HUDEP-2 (cell line): ENCODE measurements around the gene MYO16.

ENCODE experiments used
- DNase-seq, 76 experiments: peaks; one replicate each; lab custom pipeline; 2025; ENCODE audit not compliant: unreplicated experiment in 76 of 76; lab: John Stamatoyannopoulos, UW

Gene MYO16

DNA sequence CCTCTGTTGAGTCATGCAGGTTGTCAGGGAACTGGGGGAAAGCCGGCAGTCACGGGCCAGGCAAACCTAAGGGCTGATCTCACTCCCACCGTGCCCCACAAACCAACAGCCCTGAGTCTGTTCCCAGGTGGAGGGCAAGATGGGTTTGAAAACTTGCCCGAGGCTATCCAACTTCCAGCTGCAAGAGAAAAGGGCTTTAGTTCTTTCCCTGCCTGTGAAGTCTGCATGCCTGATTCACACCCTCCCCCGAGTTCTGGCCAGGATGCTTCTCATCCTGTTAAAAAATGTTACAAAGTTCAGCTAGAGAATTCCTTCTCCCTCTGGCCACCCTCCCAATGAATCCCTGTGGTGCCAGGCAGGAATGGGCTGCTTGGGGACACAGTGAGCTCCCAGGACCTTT lies 33.1 kb downstream of the MYO16 start:
- DNase-seq, result no peak

DNA sequence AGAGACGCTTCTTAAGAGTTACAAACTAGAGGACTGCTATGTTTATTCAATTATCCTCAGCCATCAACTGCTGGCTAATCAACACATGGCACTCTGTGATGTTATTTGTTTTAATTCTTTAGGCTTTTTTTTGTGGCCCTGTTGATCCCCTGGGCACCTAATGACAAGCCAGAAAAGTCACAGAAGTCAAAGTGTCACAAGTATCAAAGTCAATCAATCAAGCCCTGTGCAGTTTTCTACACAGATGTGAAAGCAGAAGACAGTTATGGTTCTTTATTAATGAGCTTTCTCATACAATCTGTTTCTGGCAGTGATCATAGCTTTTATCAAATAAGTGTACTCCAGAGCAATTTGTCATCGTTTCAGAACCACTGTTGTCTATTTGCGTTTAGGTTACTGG lies 34.3 kb downstream of the MYO16 start:
- DNase-seq, result no peak

DNA sequence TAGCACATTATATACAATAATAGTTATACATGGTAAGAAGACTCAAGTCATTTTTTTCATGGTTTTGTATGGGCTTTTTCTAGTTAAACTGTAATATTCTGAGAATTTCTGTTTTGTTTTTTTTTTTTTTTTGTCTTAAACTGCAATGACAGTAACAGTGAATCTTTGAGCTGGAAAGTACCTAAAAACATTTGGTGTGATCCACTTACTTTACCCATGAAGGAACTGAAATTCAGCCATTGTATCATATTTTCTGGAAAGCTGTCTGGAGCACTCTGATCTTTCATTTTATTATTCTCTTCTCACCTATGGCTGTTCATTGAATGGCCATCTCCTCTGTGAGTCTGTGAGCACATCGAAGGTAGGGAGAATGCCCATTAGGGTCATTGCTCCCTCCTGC lies 37.8 kb downstream of the MYO16 start:
- DNase-seq, result no peak

DNA sequence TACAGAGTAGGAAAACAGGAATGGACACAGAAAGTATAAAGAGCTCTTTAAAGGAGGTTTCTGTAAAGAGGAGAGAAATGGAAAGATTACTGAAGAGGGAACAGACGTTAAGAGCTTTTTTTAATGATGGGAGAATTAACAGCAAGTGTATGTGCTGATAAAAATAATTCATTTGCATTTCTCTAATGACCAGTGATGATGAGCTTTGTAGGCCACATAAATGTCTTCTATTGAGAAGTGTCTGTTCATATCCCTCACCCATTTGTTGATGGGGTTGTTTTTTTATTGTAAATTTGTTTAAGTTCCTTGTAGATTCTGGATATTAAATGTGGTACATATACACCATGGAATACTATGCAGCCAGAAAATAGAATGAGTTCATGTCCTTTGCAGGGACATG lies 40.0 kb downstream of the MYO16 start:
- DNase-seq, result no peak

DNA sequence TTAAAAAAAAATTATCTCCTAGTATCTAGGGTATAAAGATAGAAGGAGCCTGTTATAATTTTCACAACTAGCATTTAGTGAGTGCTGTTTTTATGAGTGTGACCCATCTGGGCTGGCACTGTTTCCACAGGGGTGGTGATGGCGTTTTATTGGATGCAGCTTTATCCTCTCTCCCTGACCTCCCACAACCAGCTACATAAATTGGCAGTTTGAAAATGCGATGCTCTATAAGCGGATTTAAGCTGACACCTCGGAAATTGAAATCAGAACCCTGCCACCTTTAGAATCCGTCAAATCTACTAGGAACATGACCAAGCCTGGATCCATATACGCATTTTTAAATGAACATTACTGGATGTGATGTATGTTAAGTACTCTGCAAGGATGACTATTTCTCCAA lies 44.9 kb downstream of the MYO16 start:
- no peak for DNase-seq

DNA sequence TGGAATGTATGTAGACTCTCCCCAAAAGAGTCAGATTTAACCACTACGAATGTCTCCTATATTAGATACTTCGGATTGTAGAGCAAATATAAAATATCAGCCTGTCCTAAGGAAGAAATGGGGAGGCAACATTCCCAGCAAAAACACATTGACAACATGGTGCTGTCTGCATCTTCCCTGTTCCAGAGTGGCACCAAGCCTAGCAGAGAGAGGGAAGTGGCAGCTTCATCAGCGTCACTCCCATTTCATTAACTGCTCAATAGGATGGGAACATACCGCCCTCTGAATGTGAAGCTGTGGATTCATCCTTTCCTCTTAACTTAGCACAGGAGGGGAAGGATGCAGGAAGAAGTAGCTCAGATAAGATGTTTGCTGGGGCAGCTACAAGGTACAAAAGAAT lies 45.4 kb downstream of the MYO16 start:
- no peak for DNase-seq

DNA sequence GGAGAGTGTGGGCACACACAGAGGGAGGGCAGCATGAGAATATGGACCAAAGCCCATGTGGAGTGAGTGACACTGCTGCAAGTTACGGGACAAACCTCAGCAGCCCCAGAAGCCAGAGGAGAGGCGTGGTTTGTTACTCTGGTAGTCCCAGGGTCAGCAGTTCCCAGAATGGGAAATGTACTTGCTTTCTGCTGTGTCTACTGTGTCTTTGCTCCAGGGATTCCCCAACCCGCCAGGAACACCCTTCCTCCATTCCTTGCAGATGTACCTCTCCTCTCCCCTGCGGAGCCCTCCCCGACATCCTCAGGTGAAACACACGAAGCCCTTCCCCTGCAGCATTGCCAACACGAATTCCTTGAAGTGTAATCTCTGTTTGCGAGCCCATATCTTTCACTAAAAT lies 47.2 kb downstream of the MYO16 start:
- DNase-seq, result no peak

DNA sequence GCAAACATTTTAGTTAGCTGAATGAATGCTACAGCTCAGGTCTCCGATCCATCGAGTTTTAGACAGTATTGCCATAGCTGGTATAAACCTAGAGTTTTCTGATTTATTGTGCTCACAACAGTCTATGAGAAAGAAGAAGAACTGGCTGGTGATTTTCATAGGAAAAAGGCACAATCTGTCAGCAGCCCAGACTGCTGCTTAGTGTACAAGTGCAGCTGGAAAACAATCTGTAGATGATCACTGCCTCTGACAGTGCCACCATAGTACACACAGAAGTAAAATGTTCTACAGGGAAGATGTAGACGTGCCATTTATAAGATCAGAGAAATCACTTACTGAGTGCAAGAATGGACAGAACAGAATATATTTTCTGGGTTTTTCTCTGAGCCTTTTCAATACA lies 48.4 kb downstream of the MYO16 start:
- DNase-seq, result no peak

DNA sequence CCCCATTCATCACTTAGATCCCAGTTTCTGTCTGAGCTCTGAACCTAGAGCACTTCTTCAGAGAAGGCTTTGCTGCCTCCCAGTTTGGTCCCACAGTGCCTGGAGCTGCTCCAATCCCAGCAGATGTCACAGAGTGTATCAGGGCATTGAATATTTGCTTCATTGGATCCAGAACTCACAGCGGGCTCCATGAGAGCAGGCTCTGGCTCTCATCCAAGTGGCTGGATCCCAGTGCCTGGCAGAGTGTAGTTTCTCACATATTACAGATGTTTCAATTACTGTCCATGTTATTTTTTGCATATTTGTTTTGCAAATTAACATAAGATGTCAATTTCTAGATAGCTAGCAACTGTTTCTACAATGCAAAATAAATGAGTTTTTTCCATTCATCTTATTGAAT lies 50.6 kb downstream of the MYO16 start:
- DNase-seq, result no peak

DNA sequence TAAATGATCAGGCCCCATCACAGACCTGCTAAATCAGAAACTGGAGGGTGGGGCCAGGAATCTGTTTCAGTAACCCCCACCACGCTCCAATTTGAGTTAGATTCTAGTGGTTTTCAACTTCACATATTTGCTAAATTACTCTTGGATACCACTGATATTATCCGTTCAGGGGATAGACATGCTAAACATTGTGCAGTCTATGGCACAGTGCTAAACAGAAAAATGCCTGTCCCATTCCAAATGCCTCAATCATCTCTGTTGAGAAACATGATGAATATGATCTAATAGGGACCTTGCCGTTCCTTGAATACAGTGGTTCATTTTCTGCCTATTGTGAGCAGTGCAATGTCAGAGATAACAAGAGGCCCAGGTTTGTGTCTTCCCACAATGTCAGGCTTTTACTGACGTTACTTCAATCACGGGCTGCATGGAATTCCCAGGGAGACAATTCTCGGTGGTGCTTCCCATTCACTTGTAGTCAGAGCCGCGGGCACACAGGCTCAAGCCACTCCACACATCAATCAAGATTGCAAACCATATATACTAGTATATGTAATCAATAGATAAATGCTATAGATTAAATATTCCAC lies 52.7 kb downstream of the MYO16 start:
- no peak for DNase-seq

DNA sequence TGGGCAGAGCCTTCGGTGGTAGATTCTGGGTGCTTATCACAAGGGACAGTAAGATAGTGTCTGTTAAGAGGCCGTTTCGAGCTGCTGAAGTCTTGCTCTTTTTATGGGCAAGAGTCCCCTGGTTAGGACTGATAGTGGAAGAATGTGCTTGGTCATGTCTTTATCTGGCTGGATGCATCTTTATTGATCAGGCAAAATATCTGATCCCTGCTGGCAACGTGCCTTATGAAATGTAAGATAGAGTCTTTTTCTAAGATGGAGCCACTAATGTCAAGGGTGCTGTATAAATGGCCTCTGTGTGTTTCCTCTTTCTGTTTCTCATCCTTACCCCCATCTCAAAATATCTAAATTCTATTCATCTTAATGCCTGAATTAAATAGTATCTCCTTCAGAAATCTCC lies 53.3 kb downstream of the MYO16 start:
- DNase-seq, result peak in 19 of 76 experiments; percentile 1 to 69 (median 8)

DNA sequence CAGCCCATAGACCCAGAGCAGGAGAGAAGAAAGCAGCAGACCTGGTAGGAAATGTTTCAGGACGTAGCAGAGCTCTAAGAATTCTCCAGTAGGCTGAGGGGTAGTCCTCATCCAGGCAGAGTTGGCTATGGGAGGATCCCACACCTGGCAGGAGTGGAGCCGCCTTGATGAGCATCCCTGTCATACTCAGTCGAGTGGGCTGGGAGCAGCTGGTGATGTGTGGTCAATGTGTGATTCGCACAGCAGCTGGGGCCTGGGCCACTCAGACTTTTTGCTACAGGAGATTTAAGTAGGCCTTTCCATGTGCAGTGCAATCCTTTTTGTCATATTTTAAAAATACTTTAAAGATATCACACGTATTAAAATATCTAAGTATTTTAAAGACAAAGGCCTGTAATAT lies 56.6 kb downstream of the MYO16 start:
- DNase-seq, result no peak

DNA sequence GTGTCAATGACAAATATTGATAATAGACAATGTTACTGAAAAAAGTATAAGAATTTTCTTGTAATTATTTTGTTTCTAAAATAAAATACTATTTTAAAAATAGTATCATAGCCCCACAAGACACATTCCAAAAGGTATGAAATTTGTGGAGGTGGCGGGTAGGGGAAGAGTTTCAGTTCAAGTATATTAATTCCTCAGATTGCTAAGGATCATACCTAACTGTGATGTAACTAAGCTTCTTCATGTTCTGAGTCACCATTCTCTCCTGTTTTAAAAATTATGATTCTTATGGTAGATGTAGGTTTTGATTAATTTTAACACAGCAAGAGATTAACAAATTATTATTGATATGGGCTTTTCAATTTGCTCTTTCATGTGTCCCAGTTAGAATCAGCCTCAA lies 61.3 kb downstream of the MYO16 start:
- DNase-seq, result no peak

DNA sequence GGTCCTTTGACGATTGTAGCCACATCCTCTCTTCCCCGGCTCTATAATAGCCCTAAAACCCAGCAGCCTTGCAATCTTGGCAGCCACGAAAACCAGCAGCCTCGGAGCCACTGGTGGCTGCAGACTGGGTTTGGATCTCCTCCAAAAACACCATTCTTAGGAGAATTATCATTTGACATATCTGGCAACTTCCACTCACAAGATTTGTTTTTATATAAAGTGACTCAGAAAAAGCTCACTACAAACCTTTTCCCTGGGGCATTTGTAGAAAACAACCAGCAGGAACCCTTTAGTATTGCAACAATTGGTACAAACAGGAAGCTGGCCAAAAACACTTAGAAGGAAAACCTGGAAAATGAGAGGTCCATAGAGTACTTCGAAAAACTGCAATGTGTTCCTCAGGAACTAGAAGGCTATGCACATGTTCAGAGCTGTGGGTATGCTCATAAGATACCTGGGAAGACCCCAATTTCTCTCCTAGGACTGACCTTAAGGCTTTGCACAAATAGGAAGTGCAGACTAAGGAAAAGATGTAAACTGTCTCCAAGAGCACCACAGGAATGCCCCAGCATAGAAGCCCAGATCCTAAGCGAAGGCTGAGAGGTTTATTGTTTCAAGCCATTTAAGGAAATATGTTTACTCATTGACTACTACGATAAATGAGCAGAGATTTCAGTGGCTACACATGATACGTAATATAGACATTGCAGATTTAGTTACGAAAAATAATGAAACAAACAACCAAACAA lies 71.2 kb downstream of the MYO16 start:
- no peak for DNase-seq

DNA sequence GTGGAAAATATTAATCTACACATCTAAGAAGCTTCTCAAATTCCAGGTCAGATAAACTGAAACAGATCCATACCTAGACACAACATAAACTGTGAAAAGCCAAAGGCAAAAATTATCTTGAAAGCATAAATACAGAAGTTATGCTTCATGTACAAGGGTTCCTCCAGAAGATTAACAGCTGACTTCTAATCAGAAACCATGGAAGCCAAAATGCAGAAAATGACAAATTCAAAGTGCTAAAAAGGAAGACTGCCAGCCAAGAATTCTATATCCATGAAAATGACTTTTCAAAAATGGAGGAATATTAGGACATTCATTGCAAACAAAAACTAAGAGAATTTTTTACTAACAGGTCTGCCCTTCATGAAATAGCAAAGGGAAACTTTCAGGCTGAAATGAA lies 72.8 kb downstream of the MYO16 start:
- no peak for DNase-seq

DNA sequence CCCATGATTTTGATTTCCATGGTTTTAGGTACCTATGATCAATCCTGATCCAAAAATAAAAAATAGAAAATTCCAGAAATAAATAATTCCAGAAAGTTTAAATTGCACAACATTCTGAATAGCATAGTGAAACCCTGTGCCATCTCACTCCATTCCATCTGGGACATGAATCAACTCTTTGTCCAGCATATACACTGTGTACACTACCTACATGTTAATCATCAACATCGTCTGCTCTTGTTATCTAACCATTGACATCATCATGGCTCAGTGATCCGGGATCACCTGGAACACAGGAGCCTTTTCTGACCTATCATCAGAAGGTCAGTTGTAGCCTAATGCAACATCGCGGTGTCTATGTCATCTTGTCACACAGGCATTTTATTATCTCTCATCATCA lies 75.6 kb downstream of the MYO16 start:
- no peak for DNase-seq

DNA sequence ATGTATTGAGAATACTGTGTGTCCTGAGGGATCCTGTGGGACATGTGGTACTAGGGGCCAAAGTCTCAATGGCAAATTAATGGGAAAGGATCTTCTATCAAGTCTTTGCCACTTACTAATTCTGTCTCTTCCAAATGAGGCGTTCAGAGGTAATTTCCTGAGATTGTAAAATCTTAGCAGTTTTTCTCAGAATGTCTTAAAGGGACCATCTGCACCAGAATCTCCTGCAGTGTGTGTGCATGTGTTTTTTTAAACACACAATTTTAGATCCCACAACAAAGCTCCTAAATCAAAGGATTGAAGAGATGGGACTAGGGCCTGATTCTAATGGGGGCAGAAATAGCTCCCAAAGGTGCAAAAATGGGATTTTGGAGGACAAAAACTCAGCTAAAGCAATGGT lies 78.2 kb downstream of the MYO16 start:
- DNase-seq, result no peak

DNA sequence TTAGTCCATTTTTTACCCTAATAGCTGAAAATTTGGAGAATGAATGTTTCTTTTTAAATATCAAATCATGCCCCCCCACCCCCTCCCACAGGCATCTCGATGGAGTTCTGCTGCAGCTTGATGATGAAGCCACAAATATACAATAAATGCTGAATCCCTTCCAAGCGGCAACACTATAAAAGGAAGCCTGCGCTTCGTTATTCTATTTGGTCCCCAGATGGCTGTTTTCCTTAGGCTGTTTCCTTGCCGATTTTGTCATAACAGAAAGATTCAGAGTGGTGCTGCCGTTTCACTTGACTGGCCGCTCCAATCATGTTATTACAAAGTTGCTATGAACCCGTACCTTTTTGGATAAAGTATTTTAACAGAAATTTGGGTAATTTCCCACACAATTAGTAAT lies 79.5 kb downstream of the MYO16 start:
- DNase-seq, result no peak

DNA sequence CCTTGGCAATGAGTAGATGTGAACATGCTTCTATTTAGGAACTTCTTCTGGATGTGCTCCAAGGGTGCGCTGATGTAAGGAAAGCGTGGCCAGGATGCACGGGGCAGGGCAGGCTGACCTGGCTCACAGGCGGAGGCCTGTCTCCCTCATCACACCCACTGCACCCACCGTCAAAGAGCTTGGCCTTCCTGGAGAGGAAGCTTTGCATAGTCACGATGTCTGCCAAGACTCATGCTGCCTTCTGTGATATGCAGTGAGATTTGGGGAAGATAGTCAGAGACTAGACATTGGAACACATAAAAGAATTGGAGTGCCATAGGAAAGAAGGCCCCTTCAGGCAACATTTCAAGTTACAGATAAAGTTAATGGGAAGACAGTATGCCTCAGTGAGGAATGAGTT lies 82.0 kb downstream of the MYO16 start:
- no peak for DNase-seq

DNA sequence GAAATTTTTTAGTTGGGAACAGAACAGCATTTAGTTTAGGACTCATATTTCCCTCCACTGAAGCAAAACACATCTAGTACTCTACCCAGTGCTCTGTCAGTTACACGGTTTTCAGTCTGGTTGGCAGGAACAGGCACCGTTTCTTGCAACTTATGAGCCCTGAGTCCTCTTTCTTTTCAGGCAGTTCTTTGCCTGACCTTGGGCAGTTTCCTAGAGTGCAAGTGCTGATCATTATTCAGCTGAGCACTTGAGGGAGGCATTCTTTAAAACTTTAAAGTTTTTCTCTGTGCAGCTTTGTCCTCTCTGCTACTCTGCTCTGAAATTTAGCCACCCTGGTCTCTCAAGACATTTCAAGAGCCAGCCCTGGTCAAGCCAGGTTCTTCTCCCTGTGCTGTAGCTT lies 96.1 kb downstream of the MYO16 start:
- DNase-seq, result no peak

DNA sequence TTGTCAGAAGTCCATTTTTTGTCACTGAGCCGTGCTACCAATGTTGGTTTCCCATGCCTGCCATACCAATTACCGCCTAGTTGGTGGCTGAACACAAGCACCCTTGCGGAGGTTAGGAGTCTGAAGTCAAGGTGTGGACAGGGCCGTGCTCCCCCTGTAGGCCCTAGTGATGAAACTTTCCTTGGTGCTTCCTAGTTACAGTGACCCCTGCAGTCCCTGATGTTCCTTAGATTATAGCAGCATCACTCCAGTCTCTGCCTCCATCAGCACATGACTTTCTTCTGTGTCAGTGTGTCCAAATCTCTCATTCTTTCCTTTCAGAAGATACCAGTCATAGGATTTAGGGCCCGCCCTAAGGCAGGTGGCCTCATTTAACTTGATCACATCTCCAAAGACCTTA lies 99.0 kb downstream of the MYO16 start:
- DNase-seq, result no peak

DNA sequence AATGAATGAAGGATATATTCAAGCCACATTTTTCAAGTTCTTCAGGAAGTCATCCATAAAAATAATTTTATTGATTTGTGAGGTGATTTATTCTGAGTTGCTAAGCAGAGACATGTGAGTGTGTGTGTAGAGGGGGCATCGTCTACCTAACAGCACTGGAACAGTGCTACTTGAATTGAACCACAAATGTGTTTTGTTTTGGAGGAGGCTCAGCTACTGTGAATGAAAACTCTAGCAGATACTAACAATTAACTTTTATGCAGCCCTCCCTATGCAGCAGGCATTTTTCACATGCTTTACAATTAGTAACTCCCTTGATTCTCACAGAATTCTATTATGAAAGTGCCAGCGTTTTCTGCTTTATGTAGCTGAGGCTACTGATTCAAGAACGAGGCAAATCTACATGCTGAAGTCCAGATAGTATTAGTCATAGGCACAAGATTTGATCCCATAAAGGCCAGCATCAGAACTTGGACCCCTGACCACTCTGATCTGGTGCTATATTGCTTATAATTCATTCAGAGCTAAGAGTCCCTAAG lies 103.7 kb downstream of the MYO16 start:
- no peak for DNase-seq

DNA sequence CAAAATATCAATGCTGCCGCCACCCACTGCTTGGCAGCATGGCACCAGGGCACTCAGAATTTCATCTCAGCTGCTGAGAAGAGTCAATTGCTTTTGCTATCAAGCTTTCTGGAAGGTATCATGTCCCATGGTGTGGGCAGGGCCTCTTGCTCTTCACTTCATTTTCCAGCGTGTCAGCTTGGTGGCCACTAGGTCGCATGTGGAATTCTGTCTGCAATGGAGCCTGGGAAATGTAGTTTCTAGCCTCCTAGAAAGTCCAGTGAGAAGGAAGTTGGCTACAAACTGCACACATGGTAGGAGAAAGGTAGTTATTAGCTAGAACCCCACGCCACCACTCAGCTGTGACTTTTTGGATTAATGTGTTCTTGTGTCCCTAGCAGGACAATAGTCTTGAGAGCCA lies 105.3 kb downstream of the MYO16 start:
- peak in 2 of 76 experiments; percentile 9 to 11 for DNase-seq
